GM21737 (cell line): ENCODE results near the gene CYP3A4.
"Not testable (repeated sequence)": the region's sequence is repeated elsewhere in the genome, so short reads cannot be mapped to it uniquely, and the experiment has no call there.

ENCODE experiments used
- ATAC-seq: cut with Tn5 transposase; IDR thresholded peaks from one replicate; pipeline ENCODE4 v1.9.1; 2021; ENCODE audit warnings: mild to moderate bottlenecking, moderate library complexity; ENCODE audit not compliant: unreplicated experiment

Gene CYP3A4

GRCh38 chr7:99793443-99793842 lies 9.5 kb upstream of the CYP3A4 start:
- ATAC-seq = no peak

- no peak for ATAC-seq
These were observed 9.0 kb upstream of the CYP3A4 start for GRCh38 chr7:99792967-99793366.

- no peak for ATAC-seq
These were observed 7.8 kb upstream of the CYP3A4 start for GRCh38 chr7:99791667-99792369.

GRCh38 chr7:99791021-99791420 lies 7.0 kb upstream of the CYP3A4 start:
- ATAC-seq = no peak

GRCh38 chr7:99790407-99790806 lies 6.4 kb upstream of the CYP3A4 start:
- no peak for ATAC-seq

- no peak for ATAC-seq
These were observed 5.6 kb upstream of the CYP3A4 start for GRCh38 chr7:99789441-99790070.

GRCh38 chr7:99788554-99788953 lies 4.6 kb upstream of the CYP3A4 start:
- no peak for ATAC-seq

GRCh38 chr7:99786726-99787335 lies 2.8 kb upstream of the CYP3A4 start:
- ATAC-seq = no peak

- ATAC-seq = not testable (repeated sequence)
These were observed 1.7 kb upstream of the CYP3A4 start for GRCh38 chr7:99785654-99786053.

GRCh38 chr7:99782012-99782953 lies 1.7 kb downstream of the CYP3A4 start:
- ATAC-seq = no peak

- ATAC-seq = no peak
These were observed 3.4 kb downstream of the CYP3A4 start for GRCh38 chr7:99780588-99780987.

- ATAC-seq = no peak
These were observed 4.0 kb downstream of the CYP3A4 start for GRCh38 chr7:99779949-99780348.

GRCh38 chr7:99778880-99779279 lies 5.1 kb downstream of the CYP3A4 start:
- no peak for ATAC-seq

- not testable (repeated sequence) for ATAC-seq
These were observed 10.6 kb downstream of the CYP3A4 start for GRCh38 chr7:99773395-99773794.

GRCh38 chr7:99772565-99772964 lies 11.4 kb downstream of the CYP3A4 start:
- ATAC-seq = no peak

- ATAC-seq = not testable (repeated sequence)
These were observed 14.5 kb downstream of the CYP3A4 start for GRCh38 chr7:99769494-99769893.

- ATAC-seq = no peak
These were observed 15.5 kb downstream of the CYP3A4 start for GRCh38 chr7:99768471-99768870.

- peak; percentile 74 for ATAC-seq
These were observed 16.3 kb downstream of the CYP3A4 start for GRCh38 chr7:99767662-99768061.

- no peak for ATAC-seq
These were observed 17.4 kb downstream of the CYP3A4 start for GRCh38 chr7:99766484-99767099.

GRCh38 chr7:99764478-99764877 lies 19.5 kb downstream of the CYP3A4 start:
- ATAC-seq = no peak
